NCI-H128 (cell line): ENCODE measurements around the gene CCDC92.
"Not testable (repeated sequence)": the region's sequence is repeated elsewhere in the genome, so short reads cannot be mapped to it uniquely, and the experiment has no call there.

Source experiments
- DNase-seq: peaks from one replicate; lab custom pipeline; 2025; ENCODE audit not compliant: unreplicated experiment; lab: John Stamatoyannopoulos, UW

Gene CCDC92

GRCh38 chr12:123950476-123951349 is 21.9 kb downstream of the CCDC92 start:
- no peak for DNase-seq

- DNase-seq: no peak
Observed at GRCh38 chr12:123949770-123950165, 22.9 kb downstream of the CCDC92 start.

- DNase-seq: no peak
Observed at GRCh38 chr12:123948796-123949769, 23.5 kb downstream of the CCDC92 start.

GRCh38 chr12:123948401-123948795 is 24.2 kb downstream of the CCDC92 start:
- no peak for DNase-seq

- DNase-seq: not testable (repeated sequence)
Observed at GRCh38 chr12:123947531-123947930, 25.1 kb downstream of the CCDC92 start.

- DNase-seq: not testable (repeated sequence)
Observed at GRCh38 chr12:123946516-123947505, 25.8 kb downstream of the CCDC92 start.

GRCh38 chr12:123946152-123946515 is 26.5 kb downstream of the CCDC92 start:
- no peak for DNase-seq

GRCh38 chr12:123945287-123946151 is 27.1 kb downstream of the CCDC92 start:
- DNase-seq: no peak

GRCh38 chr12:123944696-123945095 is 27.9 kb downstream of the CCDC92 start:
- no peak for DNase-seq

- no peak for DNase-seq
Observed at GRCh38 chr12:123943816-123944215, 28.8 kb downstream of the CCDC92 start.

GRCh38 chr12:123942911-123943648 is 29.6 kb downstream of the CCDC92 start:
- no peak for DNase-seq

- no peak for DNase-seq
Observed at GRCh38 chr12:123942238-123942653, 30.4 kb downstream of the CCDC92 start.

GRCh38 chr12:123941624-123942237 is 30.9 kb downstream of the CCDC92 start:
- DNase-seq: no peak

- no peak for DNase-seq
Observed at GRCh38 chr12:123941000-123941399, 31.6 kb downstream of the CCDC92 start.

GRCh38 chr12:123940627-123940966 is 32.0 kb downstream of the CCDC92 start:
- DNase-seq: no peak

GRCh38 chr12:123939716-123940626 is 32.7 kb downstream of the CCDC92 start:
- DNase-seq: no peak

GRCh38 chr12:123938679-123939480 is 33.8 kb downstream of the CCDC92 start:
- no peak for DNase-seq
